NCI-H524 treated with DMSO at 0.1 percent for 48 hours (cell line): Measurements from ENCODE around the gene KCNK13.
"Not testable (repeated sequence)": the region's sequence is repeated elsewhere in the genome, so short reads cannot be mapped to it uniquely, and the experiment has no call there.

Source experiments
- DNase-seq: peaks from one replicate; lab custom pipeline; 2025; lab: John Stamatoyannopoulos, UW

The KCNK13 gene

DNA sequence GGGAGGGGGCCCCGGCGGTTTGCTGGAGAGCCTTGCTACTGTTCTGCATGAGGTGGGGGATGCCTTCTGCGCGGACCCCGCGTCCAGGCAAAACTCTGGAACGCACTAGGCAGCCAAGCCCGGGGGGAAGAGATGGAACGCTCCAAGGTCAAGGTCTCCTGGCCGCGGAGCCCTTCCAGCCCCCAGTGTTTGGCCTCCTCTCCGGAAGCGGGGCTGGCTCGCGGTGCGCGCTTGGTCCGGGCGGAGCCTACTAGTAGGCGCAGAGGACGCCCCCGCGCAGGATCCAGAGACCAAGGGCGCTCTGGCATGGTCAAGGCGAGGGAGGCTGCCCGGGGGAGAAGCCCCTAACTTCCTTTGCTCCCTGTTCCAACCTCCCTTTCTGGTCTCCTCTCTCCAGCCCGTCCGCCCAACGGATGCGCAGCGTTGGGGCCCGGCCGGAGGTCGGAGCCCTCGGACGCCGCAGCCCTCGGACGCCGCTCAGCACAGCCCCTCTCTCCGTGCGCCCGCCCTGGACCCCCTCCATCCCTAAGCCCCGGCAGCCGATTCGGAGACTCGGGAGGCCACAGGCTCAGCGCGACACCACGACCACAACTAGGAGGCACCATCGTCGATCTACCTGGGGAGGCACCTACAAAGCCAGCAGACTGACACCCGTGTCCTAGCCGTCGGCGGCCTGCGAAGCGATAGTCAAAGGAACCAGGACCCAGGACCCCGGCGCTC is 669 bp upstream of the KCNK13 start:
- no peak for DNase-seq

DNA sequence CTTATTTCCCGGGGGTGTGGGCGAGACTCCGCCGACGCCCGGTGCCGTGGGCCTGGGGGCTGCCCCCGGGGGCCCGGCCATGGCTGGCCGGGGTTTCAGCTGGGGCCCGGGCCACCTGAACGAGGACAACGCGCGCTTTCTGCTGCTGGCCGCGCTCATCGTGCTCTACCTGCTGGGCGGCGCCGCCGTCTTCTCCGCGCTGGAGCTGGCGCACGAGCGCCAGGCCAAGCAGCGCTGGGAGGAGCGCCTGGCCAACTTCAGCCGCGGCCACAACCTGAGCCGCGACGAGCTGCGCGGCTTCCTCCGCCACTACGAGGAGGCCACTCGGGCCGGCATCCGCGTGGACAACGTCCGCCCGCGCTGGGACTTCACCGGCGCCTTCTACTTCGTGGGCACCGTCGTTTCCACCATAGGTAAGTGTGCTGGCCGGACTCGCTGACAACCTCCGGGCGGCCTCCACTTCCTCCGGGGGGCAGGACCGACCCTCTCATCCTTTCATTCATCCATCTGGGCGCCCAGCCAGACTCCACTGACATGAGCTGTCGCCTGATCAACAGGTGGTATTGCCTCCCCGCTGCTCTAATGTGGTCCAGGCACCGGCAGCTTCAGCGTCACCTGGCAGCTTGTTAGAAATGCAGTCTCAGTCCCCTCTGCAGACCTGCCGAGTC is 467 bp downstream of the KCNK13 start:
- no peak for DNase-seq

- no peak for DNase-seq
Observed at GRCh38 chr14:90062822-90063539, 1.2 kb downstream of the KCNK13 start.

DNA sequence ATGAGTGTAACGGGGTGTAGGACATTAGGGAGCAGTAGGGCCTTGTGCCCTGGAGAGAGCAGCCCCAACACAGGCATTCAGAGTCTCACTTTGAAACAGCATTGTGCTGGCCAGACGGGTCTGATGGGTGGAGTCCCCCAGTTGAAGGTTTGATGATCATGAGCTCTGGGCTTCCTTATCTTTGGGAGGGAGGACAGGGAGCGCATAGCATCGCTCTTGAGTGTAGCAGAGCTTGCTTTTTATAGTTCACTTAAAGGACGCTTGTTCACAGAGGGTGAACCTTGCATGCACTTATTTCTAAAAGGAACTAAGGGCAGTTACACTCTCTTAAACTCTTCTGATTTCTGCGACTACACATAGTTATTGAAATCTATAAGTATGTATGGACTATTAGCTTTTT is 10.6 kb downstream of the KCNK13 start:
- no peak for DNase-seq

DNA sequence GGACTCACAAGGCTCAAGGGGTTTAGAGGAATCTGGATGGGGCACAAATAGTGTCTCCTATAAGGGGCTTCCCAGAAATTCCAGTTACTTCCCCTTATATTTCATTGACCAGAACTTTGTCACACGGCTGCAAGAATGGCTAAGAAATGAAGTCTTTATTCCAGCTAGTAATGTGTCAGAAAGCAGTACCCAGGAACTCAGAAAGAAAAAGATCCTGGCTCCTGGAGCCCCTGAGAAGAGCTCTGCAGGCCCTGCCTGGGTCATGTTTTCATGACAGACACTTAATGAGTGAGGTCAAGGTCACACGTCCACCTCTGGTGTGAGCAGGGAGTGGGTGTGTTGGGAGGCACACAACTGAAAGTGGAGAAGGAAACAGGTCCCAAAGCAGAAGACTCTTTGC is 17.8 kb downstream of the KCNK13 start:
- DNase-seq, result no peak

DNA sequence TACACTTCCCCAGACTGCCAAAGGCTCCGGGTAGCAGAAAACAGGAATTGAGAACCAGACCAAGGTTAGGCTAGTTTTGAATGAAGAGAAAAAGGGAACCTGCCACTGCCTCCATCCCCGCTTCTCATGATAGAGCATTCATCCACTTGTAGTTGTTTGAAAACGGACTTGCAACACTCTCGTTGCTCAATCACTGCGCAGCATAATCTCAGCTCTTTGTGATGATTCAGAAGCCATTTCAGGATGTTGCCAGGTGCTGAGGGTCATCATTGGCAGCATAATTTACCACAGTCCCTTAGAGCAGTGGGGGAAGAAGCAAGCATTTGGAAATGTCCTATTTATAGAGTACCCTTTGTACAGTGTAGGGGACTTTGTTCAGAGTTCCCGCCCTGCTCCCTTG is 25.6 kb downstream of the KCNK13 start:
- DNase-seq, result no peak

DNA sequence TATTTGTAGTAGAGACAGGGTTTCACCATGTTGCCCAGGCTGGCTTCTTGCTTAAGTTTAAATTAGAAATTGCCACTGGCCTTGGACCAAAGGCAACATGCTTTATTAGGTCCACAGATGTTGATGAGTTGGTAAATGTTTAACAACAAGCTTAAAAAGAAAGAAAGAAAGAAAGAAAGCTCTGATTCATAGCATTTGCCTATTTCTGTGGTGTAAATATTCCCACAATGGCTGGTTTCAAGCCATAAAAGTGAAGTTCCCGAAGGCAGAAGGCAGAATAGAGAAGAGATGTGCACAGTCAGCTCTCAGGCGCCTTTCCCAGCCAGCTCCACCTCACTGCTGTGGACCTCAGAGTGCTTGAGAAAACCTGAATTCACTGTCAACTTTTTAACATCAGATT is 26.4 kb downstream of the KCNK13 start:
- no peak for DNase-seq

DNA sequence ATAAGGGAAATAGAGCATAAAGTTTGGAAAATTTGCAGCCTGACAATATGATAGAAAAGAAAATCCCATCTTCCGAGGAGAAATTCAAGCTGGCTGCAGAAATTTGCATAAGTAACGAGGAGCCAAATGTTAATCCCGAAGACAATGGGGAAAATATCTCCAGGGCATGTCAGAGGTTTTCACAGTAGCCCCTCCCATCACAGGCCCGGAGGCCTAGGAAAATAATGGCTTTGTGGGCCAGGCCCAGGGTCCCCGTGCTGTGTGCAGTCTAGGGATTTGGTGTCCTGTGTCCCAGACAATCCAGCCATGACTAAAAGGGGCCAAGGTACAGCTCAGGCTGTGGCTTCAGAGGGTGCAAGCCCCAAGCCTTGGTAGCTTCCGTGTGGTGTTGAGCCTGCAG is 27.7 kb downstream of the KCNK13 start:
- DNase-seq, result not testable (repeated sequence)

DNA sequence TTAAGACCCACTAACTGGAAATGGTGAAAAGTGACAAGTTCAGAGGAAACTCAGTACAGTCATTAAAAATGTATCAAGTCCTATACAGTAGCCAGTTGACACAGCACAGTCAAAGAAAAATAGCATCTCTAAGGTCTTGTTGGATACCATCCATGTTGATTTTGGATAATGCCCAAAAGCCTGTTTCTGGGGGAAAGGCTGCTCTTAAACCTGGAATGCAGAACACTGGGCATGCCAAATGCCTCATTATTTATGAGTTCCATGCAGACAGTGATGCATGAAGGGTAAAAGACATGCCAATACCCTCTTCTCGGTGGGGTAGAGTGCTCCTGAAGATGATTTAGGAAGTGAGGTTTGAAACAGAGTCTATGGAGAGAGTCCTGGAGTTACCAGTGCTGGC is 29.6 kb downstream of the KCNK13 start:
- DNase-seq, result no peak

GRCh38 chr14:90093942-90094595 is 32.3 kb downstream of the KCNK13 start:
- DNase-seq, result no peak

DNA sequence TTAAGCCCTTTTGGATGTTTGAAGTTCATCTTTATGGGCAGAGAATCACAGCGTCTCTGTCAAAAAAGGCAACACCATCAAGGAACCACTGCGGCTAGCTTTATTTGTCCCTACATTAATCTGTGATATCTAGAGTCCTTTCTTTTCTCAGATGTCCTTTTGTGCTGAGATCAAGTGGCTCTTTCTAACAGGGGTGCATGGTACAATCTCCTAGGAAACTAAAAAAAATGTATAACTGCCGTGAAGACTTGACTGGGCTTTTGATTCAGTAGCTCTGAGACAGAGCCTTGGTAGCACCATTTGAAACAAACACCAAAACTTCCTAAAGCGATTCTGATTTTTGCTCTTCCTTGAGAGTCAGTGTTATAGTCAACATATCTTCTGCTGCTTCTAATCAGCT is 33.3 kb downstream of the KCNK13 start:
- no peak for DNase-seq

GRCh38 chr14:90096566-90096965 is 34.8 kb downstream of the KCNK13 start:
- DNase-seq, result no peak

DNA sequence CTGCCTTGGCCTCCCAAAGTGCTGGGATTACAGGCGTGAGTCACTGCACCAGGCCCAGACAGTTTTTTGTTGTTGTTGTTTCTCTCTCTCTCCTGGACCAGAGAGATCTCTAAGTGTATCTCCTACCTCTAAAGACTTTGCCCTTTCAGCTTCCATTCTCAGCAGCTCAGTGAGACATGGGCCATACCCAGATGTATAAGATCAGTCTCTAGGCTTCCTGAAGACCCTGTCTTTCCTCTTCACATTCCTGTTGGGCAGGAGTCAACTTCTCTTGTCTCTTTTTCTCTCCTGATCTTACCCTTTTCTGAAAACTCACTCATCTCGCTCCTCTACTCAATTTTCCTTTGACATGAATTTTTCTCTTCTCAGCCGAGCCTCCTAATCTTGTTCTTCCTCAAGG is 42.0 kb downstream of the KCNK13 start:
- no peak for DNase-seq

- DNase-seq, result no peak
Observed at GRCh38 chr14:90105756-90106155, 44.0 kb downstream of the KCNK13 start.

GRCh38 chr14:90107789-90108188 is 46.0 kb downstream of the KCNK13 start:
- no peak for DNase-seq

DNA sequence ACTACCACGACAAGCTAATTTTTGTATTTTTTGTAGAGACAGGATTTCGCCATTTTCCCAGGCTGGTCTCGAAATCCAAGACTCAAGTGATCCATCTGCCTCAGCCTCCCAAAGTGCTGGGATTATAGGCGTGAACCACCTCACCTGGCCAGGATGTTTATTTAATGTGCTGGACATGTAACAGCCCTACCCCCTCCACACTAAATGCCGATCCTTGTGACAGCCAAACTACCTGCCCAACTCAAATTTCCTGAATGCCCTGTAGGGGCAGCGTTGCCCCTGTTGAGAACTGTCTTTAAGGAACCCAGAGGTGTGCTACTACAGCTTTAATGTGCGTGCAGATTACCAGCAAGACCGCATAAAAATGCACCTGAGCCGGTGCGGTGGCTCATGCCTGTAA is 48.1 kb downstream of the KCNK13 start:
- DNase-seq, result no peak

DNA sequence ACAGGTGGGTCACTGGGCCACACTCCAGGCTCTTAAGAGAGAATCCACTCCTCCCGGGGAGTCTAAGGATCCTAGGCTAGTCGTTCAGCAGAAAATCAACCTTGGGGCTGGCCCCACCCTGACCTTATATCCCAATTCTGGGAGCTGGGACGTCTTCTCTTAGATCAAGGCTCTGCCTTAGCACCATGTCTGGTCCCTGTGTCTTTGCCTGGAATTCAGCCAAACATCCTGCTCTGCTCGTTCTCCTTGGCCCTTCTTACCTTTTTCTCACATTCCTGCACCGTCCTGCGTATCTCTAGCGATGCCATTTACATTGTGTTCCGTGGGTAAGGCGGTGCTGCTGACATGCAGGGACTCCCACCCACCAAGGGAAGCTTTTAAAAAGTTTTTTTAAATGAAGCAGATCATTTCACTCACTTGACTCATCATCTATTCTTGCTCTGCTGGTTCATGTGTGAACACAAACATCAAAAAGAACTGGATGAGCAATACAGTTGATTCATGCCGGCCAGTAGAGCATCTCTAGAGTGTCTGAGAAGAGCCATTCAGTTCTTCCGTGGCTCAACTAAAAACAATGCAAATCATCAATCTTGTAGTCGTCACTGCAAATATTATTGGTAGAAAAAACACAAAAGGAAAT is 50.2 kb downstream of the KCNK13 start:
- DNase-seq, result no peak

DNA sequence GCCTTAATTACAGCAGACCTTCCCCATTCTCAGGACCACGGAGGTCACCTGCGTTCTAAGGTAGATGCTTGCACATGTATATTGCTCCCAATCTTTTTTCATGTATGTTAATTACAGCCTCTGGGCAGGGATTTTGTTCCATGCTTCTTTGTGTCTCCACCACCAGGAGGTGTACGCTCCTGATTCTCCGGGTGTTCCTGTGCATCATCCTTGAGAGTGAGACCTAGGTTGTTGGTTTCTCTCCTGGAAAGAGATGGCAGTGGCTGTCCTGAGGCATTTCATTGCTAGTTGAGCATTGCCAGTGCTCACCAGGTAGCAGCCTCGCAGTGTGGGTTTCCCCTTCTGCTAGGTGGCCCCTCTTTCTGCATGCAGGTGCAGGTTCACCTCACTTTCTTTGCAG is 52.8 kb downstream of the KCNK13 start:
- no peak for DNase-seq

GRCh38 chr14:90115780-90116179 is 54.0 kb downstream of the KCNK13 start:
- no peak for DNase-seq

DNA sequence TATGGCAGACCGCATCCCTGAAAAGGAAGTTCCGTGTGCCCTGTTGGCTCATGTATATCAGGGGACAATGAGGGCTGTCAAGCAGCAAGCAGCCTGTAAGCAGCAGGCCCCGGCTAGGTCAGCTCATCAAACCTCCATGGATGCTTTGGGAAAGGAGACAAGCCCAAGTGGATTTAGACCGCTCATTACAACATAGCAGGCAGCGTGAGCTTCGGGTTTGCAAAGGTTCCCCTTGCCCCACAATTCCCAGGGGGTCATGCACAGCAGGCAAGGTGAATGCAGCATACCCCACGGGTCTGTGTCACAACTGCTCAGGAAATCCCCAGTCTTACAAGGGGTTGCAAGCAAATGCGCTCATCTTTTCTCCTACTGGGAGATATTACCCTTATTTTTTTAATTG is 54.6 kb downstream of the KCNK13 start:
- no peak for DNase-seq

GRCh38 chr14:90118027-90118426 is 56.2 kb downstream of the KCNK13 start:
- DNase-seq, result no peak

DNA sequence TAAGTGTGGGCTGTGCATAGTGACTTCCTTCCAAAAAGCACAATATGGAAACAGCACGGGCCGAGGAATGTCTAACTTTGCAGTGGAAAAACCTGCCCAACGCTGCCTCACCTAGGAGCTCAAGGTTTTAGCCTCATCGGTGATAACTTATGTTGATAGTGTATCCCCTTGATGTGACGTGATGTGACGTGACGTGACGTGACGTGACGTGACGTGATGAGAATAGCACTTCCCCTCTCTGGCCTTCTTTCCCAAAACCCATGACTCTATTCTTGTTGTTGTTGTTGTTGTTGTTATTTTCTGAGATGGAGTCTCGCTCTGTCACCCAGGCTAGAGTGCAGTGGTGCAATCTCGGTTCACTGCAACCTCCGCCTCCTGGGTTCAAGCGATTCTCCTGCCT is 64.5 kb downstream of the KCNK13 start:
- no peak for DNase-seq
